ENCODE measurements around the gene SORCS2.

DNA sequence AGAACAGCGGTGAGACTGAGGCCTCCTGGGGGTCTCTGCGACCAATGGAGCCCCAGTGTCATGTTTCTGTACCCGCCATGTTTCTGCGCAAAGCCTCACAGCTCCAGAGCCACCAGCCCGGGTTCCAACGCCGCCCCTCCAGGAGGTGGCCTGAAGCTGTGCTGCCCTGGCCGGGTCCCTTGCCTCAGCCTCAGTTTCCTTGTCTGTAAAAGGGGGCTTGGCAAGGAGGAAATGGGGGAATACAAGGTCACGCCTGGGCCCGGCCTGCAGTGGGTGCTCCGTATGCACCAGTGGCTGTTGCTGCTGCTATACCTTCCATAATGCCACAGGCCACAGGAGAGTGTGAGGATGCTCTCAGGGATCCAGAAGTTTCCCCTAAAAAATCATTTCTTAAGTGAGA is 517.8 kb downstream of the SORCS2 start:
- TF ChIP-seq POLR2A (IDR thresholded peaks at IDR 0.05) (no peak), POLR2AphosphoS5 (IDR thresholded peaks at IDR 0.05) (no peak)
- TF ChIP-seq, protein P1, sequence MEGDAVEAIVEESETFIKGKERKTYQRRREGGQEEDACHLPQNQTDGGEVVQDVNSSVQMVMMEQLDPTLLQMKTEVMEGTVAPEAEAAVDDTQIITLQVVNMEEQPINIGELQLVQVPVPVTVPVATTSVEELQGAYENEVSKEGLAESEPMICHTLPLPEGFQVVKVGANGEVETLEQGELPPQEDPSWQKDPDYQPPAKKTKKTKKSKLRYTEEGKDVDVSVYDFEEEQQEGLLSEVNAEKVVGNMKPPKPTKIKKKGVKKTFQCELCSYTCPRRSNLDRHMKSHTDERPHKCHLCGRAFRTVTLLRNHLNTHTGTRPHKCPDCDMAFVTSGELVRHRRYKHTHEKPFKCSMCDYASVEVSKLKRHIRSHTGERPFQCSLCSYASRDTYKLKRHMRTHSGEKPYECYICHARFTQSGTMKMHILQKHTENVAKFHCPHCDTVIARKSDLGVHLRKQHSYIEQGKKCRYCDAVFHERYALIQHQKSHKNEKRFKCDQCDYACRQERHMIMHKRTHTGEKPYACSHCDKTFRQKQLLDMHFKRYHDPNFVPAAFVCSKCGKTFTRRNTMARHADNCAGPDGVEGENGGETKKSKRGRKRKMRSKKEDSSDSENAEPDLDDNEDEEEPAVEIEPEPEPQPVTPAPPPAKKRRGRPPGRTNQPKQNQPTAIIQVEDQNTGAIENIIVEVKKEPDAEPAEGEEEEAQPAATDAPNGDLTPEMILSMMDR (IDR thresholded peaks at IDR 0.05), result no peak
